ENCODE results near the gene CST6.

CST6 gene

GRCh38 chr11:66011785-66012303 is at the start of gene CST6:
Gene CST6, plus strand, starts transcription at chr11:66012008. Its CDS starts 37 bp downstream, at chr11:66012045.
- no peak for DNase-seq

- no peak for DNase-seq
These were observed 49.7 kb upstream of the CST6 start for GRCh38 chr11:65962141-65962564.

GRCh38 chr11:65964906-65965305 is 46.9 kb upstream of the CST6 start:
- DNase-seq, result no peak

GRCh38 chr11:65965986-65966762 is 45.6 kb upstream of the CST6 start:
- no peak for DNase-seq

GRCh38 chr11:65967329-65967934 is 44.4 kb upstream of the CST6 start:
- no peak for DNase-seq

GRCh38 chr11:65968600-65969482 is 43.0 kb upstream of the CST6 start:
- DNase-seq, result no peak

- DNase-seq, result no peak
These were observed 39.7 kb upstream of the CST6 start for GRCh38 chr11:65972116-65972515.

GRCh38 chr11:65973439-65974110 is 38.2 kb upstream of the CST6 start:
- no peak for DNase-seq

GRCh38 chr11:65975771-65976170 is 36.0 kb upstream of the CST6 start:
- no peak for DNase-seq

- DNase-seq, result no peak
These were observed 35.3 kb upstream of the CST6 start for GRCh38 chr11:65976216-65977176.

GRCh38 chr11:65977621-65978390 is 34.0 kb upstream of the CST6 start:
- DNase-seq, result no peak

- DNase-seq, result no peak
These were observed 33.2 kb upstream of the CST6 start for GRCh38 chr11:65978391-65979238.

- no peak for DNase-seq
These were observed 32.5 kb upstream of the CST6 start for GRCh38 chr11:65979261-65979759.

- no peak for DNase-seq
These were observed 30.6 kb upstream of the CST6 start for GRCh38 chr11:65981101-65981740.

GRCh38 chr11:65981972-65982823 is 29.6 kb upstream of the CST6 start:
- DNase-seq, result no peak

GRCh38 chr11:65982824-65983588 is 28.8 kb upstream of the CST6 start:
- no peak for DNase-seq

- no peak for DNase-seq
These were observed 28.2 kb upstream of the CST6 start for GRCh38 chr11:65983589-65983987.

Data from amniotic stem cell (primary cell).